Ascending aorta (tissue), 2 donors: ENCODE results near the gene SYP. TPM values are rescaled to one million over a fixed set of nuclear protein-coding genes. Genes with fewer than 3 reads are reported as not detected.
A peak's percentile ranks its signal among the peaks of the same experiment; 100 is the strongest.

Experiments used
- DNase-seq, 2 donors: peaks; one replicate each; pipeline ENCODE4 v3.0.0-alpha.2; 2019; ENCODE audit warnings: low spot score in 2 of 2
- H3K27ac ChIP-seq, 2 donors: fragments of 200-600 bp; sonication (generic); one replicate each; pipeline ENCODE4 v1.5.1; 2016 to 2017; ENCODE audit warnings: mild to moderate bottlenecking in 1 of 2
- H3K27me3 ChIP-seq: fragments of 200-600 bp; sonication (generic); one replicate; pipeline ENCODE4 v1.5.1; 2017
- H3K36me3 ChIP-seq, 2 donors: fragments of 200-600 bp; sonication (generic); one replicate each; pipeline ENCODE4 v1.5.1; 2016
- H3K4me1 ChIP-seq, 2 donors: fragments of 200-600 bp; sonication (generic); one replicate each; pipeline ENCODE4 v1.5.1; 2016 to 2017; ENCODE audit warnings: mild to moderate bottlenecking in 1 of 2
- H3K4me3 ChIP-seq, 2 donors: fragments of 200-600 bp; sonication (generic); one replicate each; pipeline ENCODE4 v1.5.1; 2016 to 2017; ENCODE audit warnings: mild to moderate bottlenecking in 1 of 2
- H3K9me3 ChIP-seq, 2 donors: fragments of 200-600 bp; sonication (generic); one replicate each; pipeline ENCODE4 v1.5.1; 2016
- CTCF ChIP-seq, 3 experiments: fragments of 200-600 bp in 2 of 3; fragments of 450-650 bp in 1 of 3; sonication (generic) in 2 of 3; IDR thresholded peaks; one replicate each; pipeline ENCODE4 v1.5.1; 2016 to 2019; ENCODE audit warnings: antibody characterized with exemption in 3 of 3, mild to moderate bottlenecking in 1 of 3, moderate library complexity in 1 of 3
- intact Hi-C: fragments of 100-400 bp; cut with DNase I; formaldehyde crosslinking; loops from one replicate; pipeline ENCODE4 v1.15.1; 2023
- total RNA-seq: library from RNA; depleted of rRNA; stranded (reverse); fragments of >200 nt; gene quantifications from one replicate; pipeline ENCODE4 v1.1.0, GENCODE V29; 2016

The SYP gene
- total RNA-seq, 1 donor from 2014 or later: 0.53 TPM

DNA sequence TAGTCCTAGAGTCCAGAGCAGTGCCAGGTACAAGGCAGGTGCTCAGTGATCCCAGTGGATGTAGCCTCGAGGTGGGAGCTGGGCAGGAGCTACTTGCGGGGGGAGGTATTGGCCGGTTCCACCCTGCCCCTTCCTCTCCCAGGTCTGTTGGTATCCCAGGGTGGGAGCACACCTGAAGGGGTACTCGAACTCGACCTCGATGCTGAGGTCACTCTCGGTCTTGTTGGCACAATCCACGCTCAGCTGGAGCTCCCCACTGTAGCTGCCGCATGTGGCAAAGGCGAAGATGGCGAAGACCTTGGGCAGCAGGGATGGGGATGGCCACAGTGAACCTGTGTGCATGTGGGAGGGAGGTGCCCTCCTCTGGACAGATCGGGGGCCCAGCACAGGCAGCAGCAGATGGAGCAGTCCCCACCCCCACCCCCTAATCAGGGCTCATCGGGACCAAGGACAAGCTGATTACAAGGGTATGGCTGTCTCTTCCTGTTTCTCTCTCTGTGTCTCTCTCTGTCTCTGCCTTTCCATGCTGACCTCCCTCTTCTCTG, 2.4 kb downstream of the SYP start:
- Histone ChIP-seq H3K36me3 (no peaks in the 10 kb centered on the region), H3K9me3 (no peaks in the 10 kb centered on the region), H3K27me3 (no peaks in the 10 kb centered on the region), H3K27ac (no peak overlapping the region), H3K4me1 (no peaks in the 10 kb centered on the region), H3K4me3 (no peak overlapping the region)
- DNase-seq: no peak
- TF ChIP-seq CTCF (IDR thresholded peaks at IDR 0.05): no peak
- intact Hi-C loops: no loop called here

DNA sequence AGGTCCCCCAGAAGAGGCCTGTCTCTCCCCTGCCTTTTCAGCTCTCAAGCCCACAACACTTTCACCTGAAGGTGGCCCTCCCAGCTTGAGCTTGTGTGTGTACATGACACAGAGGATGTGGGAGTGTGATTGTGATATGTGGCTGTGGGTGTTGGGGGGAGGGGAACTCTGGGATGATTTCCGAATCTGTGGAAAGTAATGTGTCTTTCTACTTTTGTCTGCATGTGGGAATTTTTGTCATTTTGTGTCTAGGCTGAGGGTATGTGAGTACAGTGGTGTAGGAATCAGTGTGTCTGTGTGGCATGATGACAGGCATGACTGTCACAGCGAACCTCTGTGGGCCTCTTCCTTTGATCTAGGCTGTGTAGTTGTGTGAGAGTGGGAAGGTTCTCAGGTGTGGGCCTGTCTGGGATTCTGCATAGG, 6.4 kb downstream of the SYP start:
- TF ChIP-seq CTCF (IDR thresholded peaks at IDR 0.05): no peak
- intact Hi-C loops: no loop called here
- Histone ChIP-seq H3K27me3 (no peaks in the 10 kb centered on the region), H3K36me3 (no peaks in the 10 kb centered on the region), H3K4me3 (no peak overlapping the region), H3K4me1 (no peaks in the 10 kb centered on the region), H3K9me3 (no peaks in the 10 kb centered on the region), H3K27ac (no peak overlapping the region)
- no peak for DNase-seq

- H3K27me3 ChIP-seq: no peaks in the 10 kb centered on the region
- DNase-seq: no peak
- H3K36me3 ChIP-seq: no peaks in the 10 kb centered on the region
- H3K4me1 ChIP-seq: no peaks in the 10 kb centered on the region
- no peak overlapping the region for H3K27ac ChIP-seq
- no peak overlapping the region for H3K4me3 ChIP-seq
- peak in 2 of 3 experiments; percentile 39 to 44 for TF ChIP-seq CTCF (IDR thresholded peaks at IDR 0.05)
- intact Hi-C loops: no loop called here
- no peaks in the 10 kb centered on the region for H3K9me3 ChIP-seq
These were observed 7.2 kb downstream of the SYP start for GRCh38 chrX:49192722-49193328.

DNA sequence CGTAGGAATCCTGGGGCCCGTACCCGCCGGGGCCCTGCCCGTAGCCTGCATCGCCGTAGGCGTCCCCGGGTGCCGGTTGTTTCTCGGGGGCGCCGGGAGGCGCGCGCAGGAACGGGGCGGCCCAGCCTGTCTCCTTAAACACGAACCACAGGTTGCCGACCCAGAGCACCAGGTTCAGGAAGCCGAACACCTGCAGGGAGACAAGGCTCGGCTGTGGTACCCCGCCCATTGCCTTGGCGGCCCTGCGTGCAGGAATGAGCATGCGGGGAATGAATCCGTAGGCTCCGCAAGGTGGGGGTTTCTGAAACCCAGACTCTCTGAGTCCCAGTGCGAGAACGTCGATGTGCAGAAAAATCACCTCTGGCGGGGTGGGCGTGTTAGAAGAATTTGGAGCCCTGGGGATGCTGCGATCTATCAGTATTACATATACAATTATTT, 8.4 kb downstream of the SYP start:
- Histone ChIP-seq H3K27me3 (no peaks in the 10 kb centered on the region), H3K4me3 (peak overlapping the region; percentile 57 to 78), H3K27ac (peak overlapping the region; percentile 81), H3K9me3 (no peaks in the 10 kb centered on the region), H3K36me3 (no peaks in the 10 kb centered on the region), H3K4me1 (no peaks in the 10 kb centered on the region)
- no peak for TF ChIP-seq CTCF (IDR thresholded peaks at IDR 0.05)
- intact Hi-C loops: loop anchor here (1.0 to 2.0 kb wide), 4 partner anchors 9 to 233 kb away; partner anchors contain the start of genes PPP1R3F and SYP
- DNase-seq: no peak

DNA sequence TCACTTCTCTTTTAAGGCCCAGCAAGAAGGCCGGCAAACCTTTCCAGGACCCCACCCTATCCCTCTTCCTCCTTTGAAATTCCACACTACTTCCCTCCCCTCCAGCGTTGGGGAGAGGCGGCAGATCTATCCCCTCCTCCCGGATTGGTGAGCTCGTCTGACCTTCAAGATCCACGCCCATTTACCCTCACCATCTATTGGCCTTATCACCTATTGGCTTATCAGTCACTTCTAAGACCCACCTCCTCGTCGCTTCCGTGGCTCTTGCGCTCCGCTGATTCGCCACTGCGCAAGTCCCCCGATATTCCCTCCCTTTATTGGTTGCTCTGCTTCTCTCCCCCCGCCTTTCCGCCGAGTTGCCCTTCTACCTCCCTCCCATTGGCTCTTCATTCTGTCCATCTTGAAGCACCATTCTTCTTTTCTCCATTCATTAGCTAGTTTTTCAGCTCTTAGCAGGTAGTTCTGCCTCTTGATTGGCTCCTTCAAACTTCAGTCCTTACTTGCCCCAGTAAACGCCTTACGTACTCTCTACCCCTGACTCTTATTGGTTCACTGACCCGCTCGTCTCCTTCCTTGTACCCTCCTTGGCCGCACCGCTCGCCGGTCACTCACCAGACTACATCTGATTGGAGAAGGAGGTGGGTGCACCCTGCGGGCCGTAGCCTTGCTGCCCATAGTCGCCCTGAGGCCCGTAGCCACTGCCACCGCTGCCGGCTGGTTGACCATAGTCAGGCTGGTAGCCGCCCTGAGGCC, 9.0 kb downstream of the SYP start:
- Histone ChIP-seq H3K27ac (peak overlapping the region; percentile 81), H3K36me3 (no peaks in the 10 kb centered on the region), H3K4me3 (peak overlapping the region; percentile 57 to 78), H3K4me1 (no peaks in the 10 kb centered on the region), H3K27me3 (no peaks in the 10 kb centered on the region), H3K9me3 (no peaks in the 10 kb centered on the region)
- TF ChIP-seq CTCF (IDR thresholded peaks at IDR 0.05): no peak
- intact Hi-C loops: loop anchor here (1.0 to 2.0 kb wide), 4 partner anchors 9 to 233 kb away; partner anchors contain the start of genes PPP1R3F and SYP
- peak; percentile 85 to 96 for DNase-seq
